CMK (cell line): Measurements from ENCODE around the gene OAS1.

ENCODE experiments used
- DNase-seq: peaks from one replicate; pipeline ENCODE4 v3.0.0-alpha.2; 2010; ENCODE audit warnings: low read depth

Gene OAS1

GRCh38 chr12:112906712-112907414 is at the start of gene OAS1:
OAS1 (plus strand) TSS chr12:112906962; CDS start chr12:112907040, 78 bp downstream.
- peak; percentile 2 for DNase-seq

- no peak for DNase-seq
These were observed 47.5 kb upstream of the OAS1 start for GRCh38 chr12:112859291-112859690.

GRCh38 chr12:112860181-112860580 is 46.6 kb upstream of the OAS1 start:
- no peak for DNase-seq

GRCh38 chr12:112861284-112861683 is 45.5 kb upstream of the OAS1 start:
- DNase-seq: no peak

- DNase-seq: no peak
These were observed 44.0 kb upstream of the OAS1 start for GRCh38 chr12:112862636-112863290.

GRCh38 chr12:112868459-112869041 is 38.2 kb upstream of the OAS1 start:
- DNase-seq: no peak

- DNase-seq: no peak
These were observed 37.7 kb upstream of the OAS1 start for GRCh38 chr12:112869091-112869490.

GRCh38 chr12:112869778-112870177 is 37.0 kb upstream of the OAS1 start:
- no peak for DNase-seq

GRCh38 chr12:112870267-112870980 is 36.3 kb upstream of the OAS1 start:
- peak; percentile 8 for DNase-seq

- no peak for DNase-seq
These were observed 31.2 kb upstream of the OAS1 start for GRCh38 chr12:112875608-112876007.

GRCh38 chr12:112876506-112876905 is 30.3 kb upstream of the OAS1 start:
- DNase-seq: no peak

- no peak for DNase-seq
These were observed 29.8 kb upstream of the OAS1 start for GRCh38 chr12:112877006-112877405.

- no peak for DNase-seq
These were observed 28.3 kb upstream of the OAS1 start for GRCh38 chr12:112878488-112878887.

GRCh38 chr12:112879191-112879705 is 27.5 kb upstream of the OAS1 start:
- DNase-seq: no peak

GRCh38 chr12:112881602-112882001 is 25.2 kb upstream of the OAS1 start:
- DNase-seq: no peak

- DNase-seq: no peak
These were observed 21.5 kb upstream of the OAS1 start for GRCh38 chr12:112885236-112885635.

- DNase-seq: no peak
These were observed 19.2 kb upstream of the OAS1 start for GRCh38 chr12:112887550-112887949.

- DNase-seq: no peak
These were observed 15.4 kb upstream of the OAS1 start for GRCh38 chr12:112891093-112892024.

GRCh38 chr12:112892856-112893255 is 13.9 kb upstream of the OAS1 start:
- no peak for DNase-seq

GRCh38 chr12:112894128-112894527 is 12.6 kb upstream of the OAS1 start:
- DNase-seq: no peak

GRCh38 chr12:112898380-112898779 is 8.4 kb upstream of the OAS1 start:
- DNase-seq: no peak
